Measurements from ENCODE around the gene OPCML. TPM values are rescaled to one million over a fixed set of nuclear protein-coding genes. Genes with fewer than 3 reads are reported as not detected.

The OPCML gene
- total RNA-seq, 1 experiment from 2014 or later = not detected

- no peak for DNase-seq
- peaks cover 59% of the 10 kb centered on the region for H3K27me3 ChIP-seq (ENCODE audit: insufficient read depth, low read depth)
- H4K20me1 ChIP-seq (ENCODE audit: insufficient read depth) = no peaks in the 10 kb centered on the region
- H3F3A ChIP-seq (ENCODE audit: insufficient read depth, low read depth) = no peaks in the 10 kb centered on the region
- no peak for TF ChIP-seq EZH2 (IDR thresholded peaks at IDR 0.05; ENCODE audit: low read depth)
- no peak for TF ChIP-seq CTCF (conservative IDR thresholded peaks at IDR 0.05)
- ChIA-PET CTCF (no interaction called here), POLR2A (ENCODE audit: unreplicated experiment) (no interaction called here)
- H2AFZ ChIP-seq = no peak overlapping the region
- H3K4me1 ChIP-seq (replicated peaks; ENCODE audit: insufficient read depth) = no peaks in the 10 kb centered on the region
- no peak overlapping the region for H3K4me3 ChIP-seq
- no peaks in the 10 kb centered on the region for H3K36me3 ChIP-seq (ENCODE audit: low read depth)
- H3K9me3 ChIP-seq (ENCODE audit: insufficient read depth, low read depth) = no peaks in the 10 kb centered on the region
- no peak overlapping the region for H3K4me2 ChIP-seq
- intact Hi-C loops (cut with micrococcal nuclease; ENCODE audit: unreplicated experiment) = no loop called here
- no peaks in the 10 kb centered on the region for H3K9me2 ChIP-seq (ENCODE audit: insufficient read depth)
- no peak overlapping the region for H3K27ac ChIP-seq
- no TSS peak for BruUV-seq (replicated peaks)
- H3K79me2 ChIP-seq (ENCODE audit: low read depth) = no peaks in the 10 kb centered on the region
Measured at GRCh38 chr11:132788816-132789325, 743.4 kb downstream of the OPCML start.

GRCh38 chr11:132785878-132786277, 746.4 kb downstream of the OPCML start:
- TF ChIP-seq EZH2 (IDR thresholded peaks at IDR 0.05; ENCODE audit: low read depth) (no peak), CTCF (conservative IDR thresholded peaks at IDR 0.05) (no peak)
- Histone ChIP-seq H3K27ac (no peak overlapping the region), H3K4me3 (no peak overlapping the region), H3K9me2 (ENCODE audit: insufficient read depth) (no peaks in the 10 kb centered on the region), H3K27me3 (ENCODE audit: insufficient read depth, low read depth) (peaks cover 32% of the 10 kb centered on the region), H3F3A (ENCODE audit: insufficient read depth, low read depth) (no peaks in the 10 kb centered on the region), H2AFZ (no peak overlapping the region; the same call in 1 of the 2 replicates), H3K4me1 (replicated peaks; ENCODE audit: insufficient read depth) (no peaks in the 10 kb centered on the region), H3K79me2 (ENCODE audit: low read depth) (no peaks in the 10 kb centered on the region), H3K4me2 (no peak overlapping the region), H3K36me3 (ENCODE audit: low read depth) (no peaks in the 10 kb centered on the region), H3K9me3 (ENCODE audit: insufficient read depth, low read depth) (no peaks in the 10 kb centered on the region), H4K20me1 (ENCODE audit: insufficient read depth) (no peaks in the 10 kb centered on the region)
- no TSS peak for BruUV-seq (replicated peaks)
- intact Hi-C loops (cut with micrococcal nuclease; ENCODE audit: unreplicated experiment) = no loop called here
- POLR2A ChIA-PET (ENCODE audit: unreplicated experiment) = no interaction called here
- CTCF ChIA-PET = no interaction called here
- DNase-seq = no peak

- ChIA-PET CTCF (no interaction called here), POLR2A (ENCODE audit: unreplicated experiment) (no interaction called here)
- BruUV-seq (replicated peaks) = no TSS peak
Measured at GRCh38 chr11:132784441-132784840, 747.9 kb downstream of the OPCML start.

More at GRCh38 chr11:132784441-132784840, 747.9 kb downstream of the OPCML start:
- no peak overlapping the region for H2AFZ ChIP-seq
- no peaks in the 10 kb centered on the region for H3K9me3 ChIP-seq (ENCODE audit: insufficient read depth, low read depth)
- no peak for TF ChIP-seq CTCF (conservative IDR thresholded peaks at IDR 0.05)
- TF ChIP-seq EZH2 (IDR thresholded peaks at IDR 0.05; ENCODE audit: low read depth) = no peak
- H3K36me3 ChIP-seq (ENCODE audit: low read depth) = no peaks in the 10 kb centered on the region
- no peaks in the 10 kb centered on the region for H3F3A ChIP-seq (ENCODE audit: insufficient read depth, low read depth)
- intact Hi-C loops (cut with micrococcal nuclease; ENCODE audit: unreplicated experiment) = no loop called here
- no peaks in the 10 kb centered on the region for H4K20me1 ChIP-seq (ENCODE audit: insufficient read depth)
- H3K4me2 ChIP-seq = no peak overlapping the region
- H3K79me2 ChIP-seq (ENCODE audit: low read depth) = no peaks in the 10 kb centered on the region
- H3K4me3 ChIP-seq = no peak overlapping the region
- no peak overlapping the region for H3K27ac ChIP-seq
- DNase-seq = no peak
- no peaks in the 10 kb centered on the region for H3K9me2 ChIP-seq (ENCODE audit: insufficient read depth)
- peaks cover 19% of the 10 kb centered on the region; the same call in 1 of the 2 replicates for H3K27me3 ChIP-seq (ENCODE audit: insufficient read depth, low read depth)
- no peaks in the 10 kb centered on the region for H3K4me1 ChIP-seq (replicated peaks; ENCODE audit: insufficient read depth)

Data from PC-9 (cell line).